PFSK-1 (cell line): ENCODE data around the gene XDH.

Experiments used
- FOXP2 ChIP-seq: optimal IDR thresholded peaks from 2 replicates; pipeline ENCODE3; 2011; ENCODE audit warnings: borderline replicate concordance, control low read depth, inconsistent platforms; ENCODE audit not compliant: insufficient read depth; ENCODE audit errors: extremely low read length, extremely low read depth
- POLR2AphosphoS5 ChIP-seq: IDR thresholded peaks from 2 replicates; pipeline ENCODE4 v1.6.1; 2012; ENCODE audit warnings: low read depth, mild to moderate bottlenecking, control low read depth, low read length, moderate library complexity
- SIN3A ChIP-seq: IDR thresholded peaks from 2 replicates; pipeline ENCODE4 v1.6.1; 2012; ENCODE audit warnings: mild to moderate bottlenecking, low read length, moderate library complexity, borderline replicate concordance; ENCODE audit not compliant: insufficient read depth
- TAF1 ChIP-seq: IDR thresholded peaks from 2 replicates; pipeline ENCODE4 v1.6.1; 2012; ENCODE audit warnings: low read length, control low read depth, borderline replicate concordance; ENCODE audit not compliant: insufficient read depth
- TF ChIP-seq, protein P1 (sequence below), 2 experiments: IDR thresholded peaks; 2 replicates each; pipeline versions ENCODE4 v1.6.1 to v1.8.0; 2011 to 2012; ENCODE audit warnings: low read depth in 2 of 2, low read length in 2 of 2, control low read depth in 1 of 2, inconsistent platforms in 1 of 2, mild to moderate bottlenecking in 1 of 2, moderate library complexity in 1 of 2; ENCODE audit not compliant: insufficient read depth in 1 of 2

The XDH gene

GRCh38 chr2:31383471-31384153, 30.9 kb downstream of the XDH start:
- TF ChIP-seq POLR2AphosphoS5, result no peak
- TF ChIP-seq FOXP2, result no peak
- TF ChIP-seq, protein P1, sequence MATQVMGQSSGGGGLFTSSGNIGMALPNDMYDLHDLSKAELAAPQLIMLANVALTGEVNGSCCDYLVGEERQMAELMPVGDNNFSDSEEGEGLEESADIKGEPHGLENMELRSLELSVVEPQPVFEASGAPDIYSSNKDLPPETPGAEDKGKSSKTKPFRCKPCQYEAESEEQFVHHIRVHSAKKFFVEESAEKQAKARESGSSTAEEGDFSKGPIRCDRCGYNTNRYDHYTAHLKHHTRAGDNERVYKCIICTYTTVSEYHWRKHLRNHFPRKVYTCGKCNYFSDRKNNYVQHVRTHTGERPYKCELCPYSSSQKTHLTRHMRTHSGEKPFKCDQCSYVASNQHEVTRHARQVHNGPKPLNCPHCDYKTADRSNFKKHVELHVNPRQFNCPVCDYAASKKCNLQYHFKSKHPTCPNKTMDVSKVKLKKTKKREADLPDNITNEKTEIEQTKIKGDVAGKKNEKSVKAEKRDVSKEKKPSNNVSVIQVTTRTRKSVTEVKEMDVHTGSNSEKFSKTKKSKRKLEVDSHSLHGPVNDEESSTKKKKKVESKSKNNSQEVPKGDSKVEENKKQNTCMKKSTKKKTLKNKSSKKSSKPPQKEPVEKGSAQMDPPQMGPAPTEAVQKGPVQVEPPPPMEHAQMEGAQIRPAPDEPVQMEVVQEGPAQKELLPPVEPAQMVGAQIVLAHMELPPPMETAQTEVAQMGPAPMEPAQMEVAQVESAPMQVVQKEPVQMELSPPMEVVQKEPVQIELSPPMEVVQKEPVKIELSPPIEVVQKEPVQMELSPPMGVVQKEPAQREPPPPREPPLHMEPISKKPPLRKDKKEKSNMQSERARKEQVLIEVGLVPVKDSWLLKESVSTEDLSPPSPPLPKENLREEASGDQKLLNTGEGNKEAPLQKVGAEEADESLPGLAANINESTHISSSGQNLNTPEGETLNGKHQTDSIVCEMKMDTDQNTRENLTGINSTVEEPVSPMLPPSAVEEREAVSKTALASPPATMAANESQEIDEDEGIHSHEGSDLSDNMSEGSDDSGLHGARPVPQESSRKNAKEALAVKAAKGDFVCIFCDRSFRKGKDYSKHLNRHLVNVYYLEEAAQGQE (IDR thresholded peaks at IDR 0.05; ENCODE audit: insufficient read depth in 1 of 2, low read depth in 2 of 2, low read length in 2 of 2), result no peak
- TF ChIP-seq TAF1, result no peak
- no peak for TF ChIP-seq SIN3A

DNA sequence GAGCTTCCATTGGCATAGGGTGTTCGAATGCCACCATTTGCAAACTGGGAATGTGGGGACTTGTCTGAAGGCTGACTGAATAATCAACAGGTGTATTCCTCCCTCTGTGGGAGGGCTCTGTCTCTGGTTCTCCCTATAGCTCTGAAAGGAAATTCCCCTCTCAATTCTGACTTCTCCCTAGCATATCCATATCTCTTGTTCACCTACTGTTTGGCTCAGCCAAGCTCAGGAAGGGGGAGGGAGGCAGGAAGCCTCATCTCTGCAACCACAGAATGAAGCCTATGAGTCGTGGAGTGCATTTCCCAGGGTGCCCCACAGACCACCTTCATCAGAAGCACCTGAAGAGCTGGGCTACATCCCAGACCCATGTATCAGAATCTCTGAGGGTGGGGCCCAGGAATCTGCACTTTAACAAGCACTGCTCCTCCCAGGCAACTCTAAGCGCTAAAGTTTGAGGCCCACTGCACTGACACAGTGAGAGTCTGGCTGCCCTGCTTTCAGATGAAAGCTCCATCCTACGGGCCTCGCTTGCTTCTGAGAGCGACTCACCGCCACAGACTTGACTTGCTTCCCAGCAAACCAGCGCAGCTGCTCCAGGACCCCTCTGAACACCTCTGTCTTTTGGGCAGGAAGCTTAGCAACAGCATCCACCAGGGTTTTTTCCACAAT, 32.0 kb downstream of the XDH start:
- TF ChIP-seq SIN3A (no peak), TAF1 (no peak), POLR2AphosphoS5 (no peak), FOXP2 (no peak)
- TF ChIP-seq, protein P1 (IDR thresholded peaks at IDR 0.05; ENCODE audit: insufficient read depth in 1 of 2, low read depth in 2 of 2, low read length in 2 of 2), result no peak

- TF ChIP-seq TAF1 (no peak), FOXP2 (no peak), SIN3A (no peak), POLR2AphosphoS5 (no peak)
- TF ChIP-seq, protein P1 (IDR thresholded peaks at IDR 0.05; ENCODE audit: insufficient read depth in 1 of 2, low read depth in 2 of 2, low read length in 2 of 2), result no peak
Observed at GRCh38 chr2:31381601-31382000, 32.9 kb downstream of the XDH start.

DNA sequence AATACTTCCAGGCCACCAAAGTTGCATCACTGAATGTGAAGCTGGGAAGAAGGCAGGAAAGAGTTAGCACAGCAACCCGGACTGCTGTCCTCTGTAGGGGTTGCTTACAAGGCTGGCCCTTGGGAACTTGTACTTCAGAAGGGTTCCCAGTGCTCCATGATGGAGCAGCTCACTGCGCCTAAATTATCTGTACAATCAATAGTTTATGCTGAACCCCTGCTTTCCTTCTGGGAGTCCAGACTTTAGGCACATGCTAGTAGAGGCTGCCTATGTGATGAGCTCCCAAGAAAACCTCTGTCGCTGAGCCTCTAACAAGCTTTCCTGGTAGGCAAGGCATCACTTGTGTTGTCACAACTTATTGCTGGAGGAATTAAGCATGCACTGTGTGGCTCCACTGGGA, 34.3 kb downstream of the XDH start:
- TF ChIP-seq, protein P1 (IDR thresholded peaks at IDR 0.05; ENCODE audit: insufficient read depth in 1 of 2, low read depth in 2 of 2, low read length in 2 of 2), result no peak
- TF ChIP-seq SIN3A (no peak), FOXP2 (no peak), TAF1 (no peak), POLR2AphosphoS5 (no peak)
